Activated T-helper 1 cell treated with Interleukin-2 at 50 U/mL for 16 hours (primary cell): Measurements from ENCODE around the gene GDPD5.

Experiments
- DNase-seq: peaks from one replicate; pipeline ENCODE4 v3.0.0-alpha.2; 2020; ENCODE audit warnings: low read depth

GDPD5 gene

DNA sequence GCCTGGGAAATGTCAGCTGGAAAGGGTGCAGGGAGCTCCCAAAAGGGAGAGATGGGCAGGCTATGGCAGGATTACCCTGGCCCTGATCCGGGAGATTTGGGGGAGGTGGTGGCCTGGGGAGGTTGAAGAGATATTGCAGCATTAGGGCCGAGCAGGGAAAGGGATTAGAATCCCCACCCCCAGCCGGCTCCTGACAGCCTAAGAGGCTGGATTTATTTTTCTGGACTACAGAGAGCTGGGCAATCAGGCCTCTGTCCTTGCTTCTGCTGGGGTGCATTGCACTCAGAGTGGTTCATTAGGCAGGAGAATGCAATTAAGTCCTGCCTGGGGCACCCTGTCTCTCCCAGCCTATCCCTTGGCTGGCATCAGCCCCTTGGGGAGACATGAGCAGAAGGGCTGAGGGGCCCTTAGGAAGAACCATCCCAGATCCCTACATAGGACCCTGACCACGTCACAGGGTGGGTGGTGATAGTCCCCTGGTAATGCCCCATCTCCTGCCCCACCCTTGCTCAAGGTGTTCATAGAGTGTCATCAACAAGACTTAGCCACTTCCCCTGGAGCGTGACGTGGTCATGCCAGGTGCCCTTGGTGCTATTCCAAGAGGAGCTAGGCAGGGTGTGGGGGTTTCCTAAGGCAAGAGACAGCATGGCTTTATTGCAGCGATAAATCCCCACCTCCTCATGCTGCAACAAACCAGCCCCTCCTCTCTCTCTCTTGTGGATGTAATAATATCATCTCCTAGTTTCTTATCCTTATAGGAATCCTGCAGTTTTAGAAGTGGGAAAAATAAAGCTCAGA is 54.4 kb downstream of the GDPD5 start:
- no peak for DNase-seq

DNA sequence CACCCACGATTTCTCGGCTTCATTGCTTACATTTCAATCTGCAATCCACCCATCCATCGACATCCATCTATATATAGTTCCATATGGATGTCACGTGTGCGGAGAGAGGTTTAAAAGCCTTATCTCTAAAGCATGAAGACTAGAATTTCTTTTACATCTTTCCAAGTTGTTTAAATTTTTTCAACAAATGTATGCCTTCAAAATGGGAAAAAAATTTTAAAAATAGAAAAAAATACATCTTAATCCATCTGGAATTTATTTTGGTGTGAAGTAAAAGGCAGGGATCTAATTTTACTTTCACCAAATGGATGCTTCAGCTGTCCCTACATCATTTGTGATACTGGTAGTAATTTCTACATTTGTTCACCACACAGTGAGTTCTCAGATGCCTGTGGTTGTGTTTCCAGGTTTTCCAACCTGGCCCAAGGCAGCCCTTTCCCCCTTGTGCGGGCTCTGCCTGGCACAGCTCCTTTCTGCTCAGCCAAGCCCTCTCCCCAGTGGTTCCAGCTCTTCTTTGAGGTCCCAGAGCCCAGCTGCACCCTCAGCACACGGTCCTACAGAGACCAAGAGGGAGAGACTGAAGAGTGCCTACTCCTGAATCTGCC is 55.2 kb downstream of the GDPD5 start:
- DNase-seq: no peak

DNA sequence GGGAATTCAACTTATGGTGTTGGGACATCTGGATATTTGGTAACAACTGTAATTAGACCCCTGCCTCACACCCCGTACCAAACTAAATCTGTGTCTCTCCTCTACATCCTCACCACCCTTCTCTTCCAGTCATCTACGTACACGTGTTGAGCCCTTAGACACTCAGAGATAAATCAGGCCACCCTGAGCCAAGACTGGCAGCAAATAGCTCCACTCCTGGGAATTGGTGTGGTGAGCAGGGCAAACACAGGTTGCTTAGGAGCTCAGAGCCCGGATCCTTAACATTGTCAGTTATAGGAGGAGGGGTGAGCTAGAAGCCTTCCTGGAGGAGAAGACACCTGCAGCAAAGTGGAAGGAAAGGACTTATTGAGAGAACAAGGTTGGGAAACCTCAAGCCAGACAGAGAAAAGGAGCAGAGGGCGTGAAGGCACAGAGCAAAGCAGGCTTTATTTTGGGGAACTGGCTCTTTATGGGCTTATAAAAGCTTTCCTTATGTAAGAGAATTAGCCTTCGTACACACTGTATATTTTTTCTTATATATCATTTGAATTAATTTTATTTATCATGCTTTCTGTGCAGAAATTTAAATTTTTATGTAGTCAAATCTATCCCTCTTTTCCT is 55.8 kb downstream of the GDPD5 start:
- DNase-seq: no peak

- DNase-seq: no peak
These were observed 57.0 kb downstream of the GDPD5 start for GRCh38 chr11:75468534-75469340.

GRCh38 chr11:75467881-75468280 is 57.9 kb downstream of the GDPD5 start:
- no peak for DNase-seq

DNA sequence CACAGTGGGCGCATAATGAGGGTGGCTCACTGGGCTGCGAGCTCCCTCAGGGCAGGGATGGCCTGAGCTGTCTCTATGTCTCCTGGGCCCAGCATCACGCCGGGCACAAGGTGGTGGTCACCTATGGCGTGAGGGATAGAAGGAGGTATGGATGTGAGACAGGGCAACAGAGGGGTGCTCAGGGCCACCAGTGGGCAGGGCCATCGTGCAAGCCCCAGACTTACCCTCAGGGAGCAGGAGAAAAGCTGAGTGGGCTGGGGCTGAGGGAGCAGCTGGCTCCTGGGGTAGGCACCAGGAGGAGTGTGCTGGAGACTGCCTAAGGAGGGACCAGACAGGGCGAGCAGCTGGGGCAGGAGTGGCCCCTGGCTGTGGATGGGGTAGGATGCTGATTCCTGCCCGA is 58.4 kb downstream of the GDPD5 start:
- DNase-seq: no peak

- DNase-seq: no peak
These were observed 59.8 kb downstream of the GDPD5 start for GRCh38 chr11:75465701-75466531.

DNA sequence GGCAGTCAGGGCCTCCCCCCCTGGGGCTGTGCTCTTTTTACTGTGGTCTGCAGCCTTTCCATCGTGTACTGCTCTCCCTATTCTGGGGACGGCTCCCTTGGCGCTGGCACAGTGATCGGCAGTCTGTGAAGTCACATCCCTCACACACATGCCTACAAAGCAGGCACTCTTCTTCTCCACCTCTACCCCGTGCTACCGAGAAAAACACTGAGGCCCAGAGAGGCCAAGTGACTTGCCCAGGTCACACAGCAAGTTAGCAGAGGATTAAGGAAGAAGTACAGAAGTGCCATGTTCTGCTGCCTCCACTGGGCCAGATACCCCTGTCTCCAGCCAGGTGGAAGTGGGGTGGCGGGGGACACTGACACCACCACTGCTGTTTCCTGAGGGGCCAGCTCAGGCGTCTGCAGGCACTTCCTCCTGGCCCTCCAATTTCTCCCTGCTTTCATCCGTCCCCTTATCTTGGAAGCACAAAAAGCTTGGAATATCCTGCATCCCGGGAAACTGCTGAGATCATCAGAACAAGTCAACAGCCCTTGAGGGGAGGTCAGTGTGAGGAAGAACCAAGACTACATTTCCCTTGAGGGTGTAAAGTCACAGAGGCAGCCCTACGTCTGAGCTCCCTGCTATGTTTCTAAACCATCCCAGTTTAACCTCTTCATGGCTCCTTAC is 62.5 kb downstream of the GDPD5 start:
- no peak for DNase-seq

GRCh38 chr11:75462117-75462653 is 63.6 kb downstream of the GDPD5 start:
- no peak for DNase-seq

DNA sequence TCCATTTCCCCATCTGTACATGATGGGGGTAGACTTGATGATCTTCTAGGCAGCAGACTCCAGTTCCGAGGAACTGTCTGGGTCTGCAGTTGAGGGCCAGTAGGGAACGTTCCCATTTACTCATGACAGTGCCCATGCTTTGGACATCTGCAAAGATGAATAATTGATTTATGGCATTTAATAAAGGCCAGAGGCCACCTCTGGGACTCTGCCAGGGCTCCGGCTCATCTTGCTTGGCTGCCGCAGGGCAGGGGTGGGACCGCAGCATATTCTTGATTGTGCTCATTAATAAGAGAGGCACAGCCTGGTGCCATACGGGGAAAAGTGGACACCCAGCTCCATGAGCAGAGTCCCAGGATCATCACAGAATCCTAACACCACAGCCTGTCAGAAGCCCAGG is 64.6 kb downstream of the GDPD5 start:
- DNase-seq: no peak

DNA sequence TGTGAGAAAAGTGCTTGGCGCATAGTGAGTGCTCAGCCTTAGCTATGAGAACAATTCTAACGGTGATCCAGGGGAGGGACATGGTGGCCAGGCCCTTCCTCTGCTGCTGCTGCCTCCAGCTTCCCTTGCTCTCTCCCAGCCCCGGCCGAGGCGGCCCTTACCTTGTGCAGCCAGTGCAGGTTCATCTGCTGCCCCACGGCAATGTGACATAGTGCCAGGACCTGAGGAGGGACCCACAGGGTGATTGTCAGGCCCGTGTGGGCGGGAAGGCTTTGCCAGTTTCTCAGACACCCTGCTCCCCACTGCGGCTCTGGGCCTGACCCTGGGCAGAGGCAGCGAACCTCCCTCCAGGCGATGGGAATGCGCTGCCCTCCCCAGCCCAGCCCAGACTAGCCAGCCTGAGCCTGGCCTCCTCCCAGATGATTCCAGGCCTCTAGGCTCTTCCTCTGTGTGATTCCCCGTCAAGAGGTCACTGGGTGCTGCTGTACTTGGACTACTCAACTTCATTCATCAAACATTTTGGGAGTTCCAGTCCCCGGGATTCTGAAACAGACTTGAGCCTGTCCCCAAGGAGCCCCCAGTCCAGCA is 69.1 kb downstream of the GDPD5 start:
- DNase-seq: no peak

GRCh38 chr11:75454987-75455386 is 70.8 kb downstream of the GDPD5 start:
- DNase-seq: no peak

- no peak for DNase-seq
These were observed 71.7 kb downstream of the GDPD5 start for GRCh38 chr11:75453916-75454655.

- peak; percentile 15 for DNase-seq
These were observed 74.6 kb downstream of the GDPD5 start for GRCh38 chr11:75450826-75451821.

- DNase-seq: no peak
These were observed 75.5 kb downstream of the GDPD5 start for GRCh38 chr11:75450236-75450635.

- no peak for DNase-seq
These were observed 76.0 kb downstream of the GDPD5 start for GRCh38 chr11:75449776-75450175.

- no peak for DNase-seq
These were observed 76.5 kb downstream of the GDPD5 start for GRCh38 chr11:75449271-75449670.

- no peak for DNase-seq
These were observed 78.3 kb downstream of the GDPD5 start for GRCh38 chr11:75447415-75447814.
